HG03097 (cell line): ENCODE results near the gene SERPINE1.
A peak's percentile ranks its signal among the peaks of the same experiment; 100 is the strongest.

Experiments
- ATAC-seq: cut with Tn5 transposase; IDR thresholded peaks from one replicate; pipeline ENCODE4 v1.9.1; 2021; ENCODE audit not compliant: unreplicated experiment, low FRiP score

The SERPINE1 gene

DNA sequence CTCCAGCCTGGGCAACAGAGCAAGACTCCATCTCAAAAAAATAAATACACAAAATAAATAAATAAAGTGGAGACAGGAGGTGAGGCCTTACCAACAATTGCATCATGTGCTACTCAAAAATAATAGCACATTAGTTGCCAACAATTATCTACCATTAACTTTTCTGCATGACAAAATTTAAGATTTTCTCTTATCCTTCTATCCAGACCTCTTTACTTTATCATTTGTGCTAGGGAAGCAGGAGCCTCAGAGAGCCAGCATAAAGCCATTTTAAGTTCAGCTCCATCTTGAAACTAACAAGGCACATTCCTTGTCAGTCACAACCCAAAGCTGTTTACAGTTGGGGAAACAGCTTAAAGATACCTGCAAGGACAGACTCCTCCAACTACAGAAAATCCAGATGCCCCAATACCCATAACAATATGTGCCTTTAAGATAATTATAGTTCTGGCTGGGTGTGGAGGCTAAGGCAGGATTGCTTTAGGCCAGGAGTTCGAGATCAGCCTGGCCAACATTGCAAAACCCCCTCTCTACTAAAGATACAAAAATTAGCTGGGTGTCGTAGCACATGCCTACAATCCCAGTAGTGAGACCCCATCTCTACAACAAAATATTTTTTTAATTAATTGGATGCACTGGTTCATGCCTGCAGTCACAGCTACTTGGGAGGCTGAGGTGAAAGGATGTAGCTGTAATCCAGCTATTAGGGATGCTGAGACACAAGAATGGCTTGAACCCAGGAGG lies 25.2 kb downstream of the SERPINE1 start:
- ATAC-seq: no peak

GRCh38 chr7:101153969-101154692 lies 27.2 kb downstream of the SERPINE1 start, which contains the start of gene AP1S1:
TSS of gene AP1S1 (plus strand) at chr7:101154476. CDS start at chr7:101154515, 39 bp downstream.
- peak; percentile 72 for ATAC-seq

- ATAC-seq: peak; percentile 6
Measured at GRCh38 chr7:101154693-101155102, 27.8 kb downstream of the SERPINE1 start.

DNA sequence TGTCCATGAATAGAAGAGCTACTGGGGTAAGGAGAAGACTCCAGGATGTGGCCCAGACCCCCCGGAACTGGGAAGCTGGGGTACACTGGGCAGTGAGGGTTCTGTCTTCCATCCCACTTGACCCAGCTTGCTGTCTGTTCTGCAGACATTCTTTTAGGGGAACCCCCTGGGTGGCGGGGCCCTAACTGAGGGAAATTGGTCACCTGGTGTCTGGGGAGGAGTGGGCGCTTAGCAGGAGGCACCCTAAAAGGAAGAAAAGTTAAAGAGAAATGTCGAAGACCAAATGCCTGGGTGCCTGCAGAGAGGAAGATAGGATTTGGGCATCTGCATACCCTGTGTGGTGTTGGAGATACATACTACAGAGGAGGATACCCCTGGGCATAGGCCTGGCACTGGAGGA lies 28.4 kb downstream of the SERPINE1 start:
- no peak for ATAC-seq

DNA sequence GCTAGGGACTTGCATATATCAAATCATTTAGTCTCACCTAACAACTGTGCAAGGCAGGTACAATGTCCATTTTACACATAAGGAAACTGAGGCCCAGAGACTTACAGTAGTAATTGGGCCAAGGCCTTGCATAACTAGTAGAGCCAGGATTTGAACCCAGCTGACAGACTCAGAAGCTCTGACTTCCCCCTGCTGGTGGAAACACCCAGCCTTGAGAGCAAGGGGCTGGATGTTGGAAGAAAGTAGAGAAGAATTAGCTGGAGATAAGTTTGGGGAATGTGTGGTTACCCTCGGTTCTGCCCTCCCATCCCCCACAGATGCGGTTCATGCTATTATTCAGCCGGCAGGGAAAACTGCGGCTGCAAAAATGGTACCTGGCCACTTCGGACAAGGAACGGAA lies 29.4 kb downstream of the SERPINE1 start:
- ATAC-seq: no peak

DNA sequence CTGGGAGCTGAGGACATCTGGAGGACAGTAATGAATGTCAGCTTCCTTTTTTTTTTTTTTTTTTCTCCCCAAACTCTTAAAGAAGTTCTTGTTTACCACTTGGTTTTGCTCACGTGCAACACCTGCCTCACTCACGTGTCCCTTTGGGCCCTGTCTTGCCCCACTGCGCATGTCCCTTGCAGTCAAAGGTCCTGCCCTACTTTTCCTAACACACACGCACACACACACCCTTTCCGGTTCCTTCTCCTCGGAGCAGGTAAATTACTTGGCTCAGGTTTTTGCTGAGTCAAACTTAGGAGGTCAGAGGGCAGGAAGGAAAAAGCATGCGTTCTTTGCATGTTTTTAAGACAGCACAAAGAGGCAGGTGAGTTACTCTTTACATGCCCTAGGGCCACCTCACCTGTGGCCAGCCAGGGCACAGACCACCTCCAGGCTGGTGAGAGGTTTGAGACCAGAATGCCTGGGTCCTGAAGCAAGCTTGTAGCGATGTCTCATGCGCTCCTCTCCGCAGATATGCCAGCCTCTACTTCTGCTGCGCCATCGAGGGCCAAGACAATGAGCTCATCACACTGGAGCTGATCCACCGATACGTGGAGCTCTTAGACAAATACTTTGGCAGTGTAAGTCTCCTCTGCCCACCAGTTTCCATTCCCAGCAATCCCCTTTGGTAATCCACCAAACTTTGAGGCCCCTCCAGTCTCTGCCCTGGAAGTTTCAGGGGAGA lies 30.1 kb downstream of the SERPINE1 start:
- ATAC-seq: no peak

- ATAC-seq: no peak
Measured at GRCh38 chr7:101159696-101160674, 33.1 kb downstream of the SERPINE1 start.

- no peak for ATAC-seq
Measured at GRCh38 chr7:101160910-101161309, 34.0 kb downstream of the SERPINE1 start.

GRCh38 chr7:101161692-101162471 lies 35.0 kb downstream of the SERPINE1 start:
- ATAC-seq: no peak

DNA sequence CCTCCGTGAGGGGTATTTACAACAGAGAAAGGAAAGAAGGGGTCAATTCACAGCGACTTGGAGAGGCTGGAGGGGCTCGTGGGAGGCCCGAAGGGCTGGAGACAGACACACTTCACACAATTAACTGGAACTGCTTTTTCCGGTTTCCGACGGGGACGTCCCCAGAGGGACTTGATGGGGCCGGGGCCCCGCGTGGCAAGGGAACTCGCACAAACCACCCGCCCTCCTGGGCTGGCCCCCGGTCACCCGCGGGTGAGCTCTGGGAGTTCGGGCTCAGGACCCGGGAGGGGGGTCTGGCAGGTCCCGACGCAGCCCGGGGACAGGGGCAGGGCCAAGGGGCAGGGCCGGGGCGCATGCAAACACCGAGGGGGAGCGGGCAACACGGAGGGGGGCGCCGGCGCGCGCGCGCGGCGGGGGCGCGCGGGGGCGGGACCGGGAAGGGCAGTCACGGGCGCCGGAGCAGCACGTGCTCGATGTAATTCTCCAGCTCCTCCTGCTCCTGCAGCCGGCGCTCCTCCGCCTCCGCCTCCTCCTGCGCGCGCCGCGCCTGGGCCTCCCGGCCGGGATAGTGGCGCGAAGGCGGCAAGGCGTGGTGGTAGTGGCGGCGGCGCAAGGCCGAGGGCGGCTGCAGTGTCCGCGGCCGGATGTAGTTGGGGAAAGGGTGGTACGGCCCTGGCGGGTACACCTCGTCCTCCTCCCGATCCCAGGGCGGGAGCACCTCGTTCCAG lies 35.8 kb downstream of the SERPINE1 start:
- no peak for ATAC-seq

DNA sequence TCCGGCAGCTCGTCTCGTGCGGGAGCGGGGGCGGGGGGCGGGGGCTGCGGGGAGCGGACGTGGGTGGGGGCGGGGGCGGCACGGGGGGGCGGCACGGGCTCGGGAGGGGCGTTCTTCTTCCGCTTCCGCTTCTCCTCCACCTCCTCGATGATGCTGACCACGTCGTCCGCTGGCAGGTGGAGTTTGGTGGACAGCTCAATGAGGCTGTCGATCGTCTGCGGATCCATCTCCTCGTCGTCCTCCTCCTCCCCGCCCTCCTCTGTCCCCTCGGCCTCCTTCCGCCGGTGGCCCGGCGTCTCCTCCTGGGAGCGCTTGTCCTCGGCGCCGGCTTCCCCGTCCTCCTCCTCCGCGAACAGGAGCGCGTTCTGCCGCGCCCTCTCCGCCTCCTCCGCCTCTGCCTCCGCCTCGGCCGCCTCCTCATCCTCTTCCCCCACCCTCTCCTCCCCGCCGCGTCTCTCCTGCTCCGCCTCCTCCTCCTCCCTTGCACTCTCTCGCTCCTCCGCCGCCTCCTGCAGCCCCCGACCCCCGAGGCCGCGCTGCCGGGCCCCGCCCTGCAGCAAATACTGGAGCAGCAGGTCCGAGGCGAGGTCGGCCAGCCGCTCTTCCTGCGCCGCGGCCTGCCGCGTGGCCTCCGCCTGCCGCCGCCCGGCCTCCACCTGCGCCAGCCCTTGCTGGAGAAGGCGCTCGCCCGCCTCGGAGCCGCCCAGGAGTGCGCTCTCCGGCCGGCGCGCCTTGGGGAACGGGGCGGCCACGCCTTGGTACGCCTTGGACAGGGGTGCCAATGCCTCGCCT lies 36.6 kb downstream of the SERPINE1 start:
- ATAC-seq: no peak

GRCh38 chr7:101164071-101164840 lies 37.4 kb downstream of the SERPINE1 start:
- no peak for ATAC-seq

GRCh38 chr7:101165075-101165957 lies 38.4 kb downstream of the SERPINE1 start, which contains the start of gene VGF:
TSS of gene VGF (minus strand) at chr7:101165569. CDS start at chr7:101164843, 726 bp downstream.
- peak; percentile 57 for ATAC-seq

DNA sequence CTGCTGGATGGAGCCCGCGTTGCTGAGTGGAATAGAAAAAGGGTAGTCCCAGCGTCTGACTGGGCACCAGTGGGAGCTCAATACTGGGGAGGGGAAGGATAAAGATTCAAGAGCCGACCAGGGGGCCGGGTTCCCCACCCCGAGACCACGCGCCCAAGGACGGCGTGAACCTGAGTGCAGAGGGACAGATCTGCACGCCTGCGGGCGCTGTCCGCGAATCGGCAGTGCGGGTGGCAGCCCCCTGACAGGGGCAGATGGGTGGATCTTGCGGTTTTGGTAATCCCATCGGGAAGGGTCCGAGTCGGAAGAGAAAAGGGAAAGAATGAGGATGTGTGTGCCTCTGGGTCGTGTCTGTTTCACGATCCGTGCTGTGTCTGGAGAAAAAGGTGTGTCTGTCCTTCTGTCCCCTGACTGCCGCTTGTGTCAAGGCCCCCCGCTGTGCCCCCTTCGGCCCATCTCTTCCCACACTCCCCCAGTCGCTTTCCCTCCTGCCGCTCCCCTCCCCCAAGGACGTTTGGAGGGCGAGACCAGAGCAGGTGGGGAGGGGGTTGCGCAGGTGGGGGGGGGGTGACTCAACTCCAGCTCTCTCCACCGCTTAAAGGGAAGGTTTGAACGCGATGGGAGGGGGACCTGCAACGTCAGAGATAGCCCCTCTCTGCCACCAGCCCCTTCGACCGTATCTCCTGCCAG lies 39.2 kb downstream of the SERPINE1 start:
- no peak for ATAC-seq

DNA sequence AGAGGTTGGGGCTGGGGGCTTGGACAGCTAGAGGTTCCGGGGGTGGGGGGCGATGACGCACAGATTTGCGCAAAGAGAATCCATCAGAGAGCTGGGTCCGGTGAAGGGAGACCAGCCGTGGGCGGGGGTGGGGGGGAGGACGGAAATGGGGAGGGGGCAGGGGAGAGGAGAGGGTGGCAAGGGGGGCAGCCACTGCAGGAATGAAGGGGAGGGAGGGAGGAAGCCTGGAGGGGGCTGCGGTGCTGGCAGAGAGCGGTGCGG lies 39.7 kb downstream of the SERPINE1 start:
- ATAC-seq: no peak
